Endodermal cell (in vitro differentiated cells): Measurements from ENCODE around the gene ACOT7. TPM values are rescaled to one million over a fixed set of nuclear protein-coding genes. Genes with fewer than 3 reads are reported as not detected.

Experiments
- DNase-seq: peaks from one replicate; pipeline ENCODE4 v3.0.0-alpha.2; 2017
- H3K27ac ChIP-seq: 2 replicates; pipeline ENCODE4 v1.5.1; 2013; ENCODE audit warnings: mild to moderate bottlenecking, low read depth, low read length, moderate library complexity
- H3K27me3 ChIP-seq: 2 replicates; pipeline ENCODE4 v1.6.1; 2013; ENCODE audit warnings: mild to moderate bottlenecking, low read length, moderate library complexity; ENCODE audit not compliant: insufficient read depth, control insufficient read depth, poor library complexity, severe bottlenecking
- H3K36me3 ChIP-seq: 2 replicates; pipeline ENCODE4 v1.7.0; 2013; ENCODE audit warnings: mild to moderate bottlenecking, low read length, moderate library complexity; ENCODE audit not compliant: control insufficient read depth, insufficient read depth
- H3K4me1 ChIP-seq: one replicate; pipeline ENCODE4 v1.7.0; 2013; ENCODE audit warnings: low read length; ENCODE audit not compliant: control insufficient read depth, insufficient read depth
- H3K4me3 ChIP-seq: 2 replicates; pipeline ENCODE4 v1.5.1; 2013; ENCODE audit warnings: mild to moderate bottlenecking, low read length, moderate library complexity
- H3K9ac ChIP-seq: 2 replicates; pipeline ENCODE4 v1.6.1; 2013; ENCODE audit warnings: mild to moderate bottlenecking, low read length, moderate library complexity; ENCODE audit not compliant: poor library complexity, severe bottlenecking; ENCODE audit errors: extremely low read depth
- H3K9me3 ChIP-seq: 2 replicates; pipeline ENCODE4 v1.6.1; 2013; ENCODE audit warnings: mild to moderate bottlenecking, low read length, moderate library complexity; ENCODE audit not compliant: control insufficient read depth
- H3K27ac Mint-ChIP-seq: 2 replicates; pipeline ENCODE4 v1.8.0; 2020; ENCODE audit warnings: mixed read lengths
- H3K27me3 Mint-ChIP-seq: 2 replicates; pipeline ENCODE4 v1.8.0; 2021; ENCODE audit warnings: mild to moderate bottlenecking, mixed read lengths; ENCODE audit not compliant: insufficient read depth
- H3K36me3 Mint-ChIP-seq: 2 replicates; pipeline ENCODE4 v1.8.0; 2020; ENCODE audit warnings: low read depth, mixed read lengths
- H3K4me1 Mint-ChIP-seq: 2 replicates; pipeline ENCODE4 v1.8.0; 2020; ENCODE audit warnings: mixed read lengths
- H3K4me3 Mint-ChIP-seq: 2 replicates; pipeline ENCODE4 v1.8.0; 2020; ENCODE audit warnings: mild to moderate bottlenecking, moderate library complexity, mixed read lengths
- H3K9me3 Mint-ChIP-seq: 2 replicates; pipeline ENCODE4 v1.8.0; 2020; ENCODE audit warnings: mild to moderate bottlenecking, mixed read lengths
- WGBS, 2 experiments: methylation state at CpG; one replicate each; pipeline versions ENCODE4 v1.1.5 to v1.1.7; 2013; ENCODE audit warnings: missing lambda C conversion rate in 2 of 2, mixed read lengths in 1 of 2; ENCODE audit not compliant: insufficient coverage in 1 of 2, insufficient read length in 1 of 2; 5-methylcytosine and 5-hydroxymethylcytosine counted together
- total RNA-seq, 2 donors: library from RNA; stranded (reverse); fragmentation: NEBNext Ultra II Directional in 1 of 2; extraction: Animal tissue kit (Norgen Biotek cat#: 25700) in 1 of 2; gene quantifications; 2 replicates in 1 of 2; 3 replicates in 1 of 2; pipeline ENCODE4 v1.2.1, GENCODE V29; 2021
- TF ChIP-seq, protein P1 (sequence below): fragments of 200-600 bp; sonication (generic); conservative IDR thresholded peaks from 2 replicates; pipeline ENCODE4 v1.5.0; 2021; ENCODE audit warnings: antibody characterized with exemption, mild to moderate bottlenecking

The ACOT7 gene
- total RNA-seq, 2 donors from 2014 or later, result 51.3 to 70.7 TPM

GRCh38 chr1:6354659-6355317, 38.8 kb downstream of the ACOT7 start:
- 92 to 95% methylated on average over 6 to 12 of the region's 12 CpGs for WGBS, 2 experiments
- Mint-ChIP-seq H3K27ac (no peak overlapping the region), H3K4me3 (no peak overlapping the region), H3K4me1 (peaks cover 5% of the 10 kb centered on the region), H3K36me3 (no peaks in the 10 kb centered on the region), H3K27me3 (no peaks in the 10 kb centered on the region), H3K9me3 (no peaks in the 10 kb centered on the region)
- no peaks in the 10 kb centered on the region for H3K9me3 ChIP-seq
- H3K27ac ChIP-seq, result no peak overlapping the region
- peaks cover 8% of the 10 kb centered on the region for H3K4me1 ChIP-seq
- TF ChIP-seq, protein P1, sequence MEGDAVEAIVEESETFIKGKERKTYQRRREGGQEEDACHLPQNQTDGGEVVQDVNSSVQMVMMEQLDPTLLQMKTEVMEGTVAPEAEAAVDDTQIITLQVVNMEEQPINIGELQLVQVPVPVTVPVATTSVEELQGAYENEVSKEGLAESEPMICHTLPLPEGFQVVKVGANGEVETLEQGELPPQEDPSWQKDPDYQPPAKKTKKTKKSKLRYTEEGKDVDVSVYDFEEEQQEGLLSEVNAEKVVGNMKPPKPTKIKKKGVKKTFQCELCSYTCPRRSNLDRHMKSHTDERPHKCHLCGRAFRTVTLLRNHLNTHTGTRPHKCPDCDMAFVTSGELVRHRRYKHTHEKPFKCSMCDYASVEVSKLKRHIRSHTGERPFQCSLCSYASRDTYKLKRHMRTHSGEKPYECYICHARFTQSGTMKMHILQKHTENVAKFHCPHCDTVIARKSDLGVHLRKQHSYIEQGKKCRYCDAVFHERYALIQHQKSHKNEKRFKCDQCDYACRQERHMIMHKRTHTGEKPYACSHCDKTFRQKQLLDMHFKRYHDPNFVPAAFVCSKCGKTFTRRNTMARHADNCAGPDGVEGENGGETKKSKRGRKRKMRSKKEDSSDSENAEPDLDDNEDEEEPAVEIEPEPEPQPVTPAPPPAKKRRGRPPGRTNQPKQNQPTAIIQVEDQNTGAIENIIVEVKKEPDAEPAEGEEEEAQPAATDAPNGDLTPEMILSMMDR, result no peak
- no peaks in the 10 kb centered on the region for H3K36me3 ChIP-seq
- H3K9ac ChIP-seq, result no peak overlapping the region
- no peak overlapping the region for H3K4me3 ChIP-seq
- DNase-seq, result no peak
- no peaks in the 10 kb centered on the region for H3K27me3 ChIP-seq

DNA sequence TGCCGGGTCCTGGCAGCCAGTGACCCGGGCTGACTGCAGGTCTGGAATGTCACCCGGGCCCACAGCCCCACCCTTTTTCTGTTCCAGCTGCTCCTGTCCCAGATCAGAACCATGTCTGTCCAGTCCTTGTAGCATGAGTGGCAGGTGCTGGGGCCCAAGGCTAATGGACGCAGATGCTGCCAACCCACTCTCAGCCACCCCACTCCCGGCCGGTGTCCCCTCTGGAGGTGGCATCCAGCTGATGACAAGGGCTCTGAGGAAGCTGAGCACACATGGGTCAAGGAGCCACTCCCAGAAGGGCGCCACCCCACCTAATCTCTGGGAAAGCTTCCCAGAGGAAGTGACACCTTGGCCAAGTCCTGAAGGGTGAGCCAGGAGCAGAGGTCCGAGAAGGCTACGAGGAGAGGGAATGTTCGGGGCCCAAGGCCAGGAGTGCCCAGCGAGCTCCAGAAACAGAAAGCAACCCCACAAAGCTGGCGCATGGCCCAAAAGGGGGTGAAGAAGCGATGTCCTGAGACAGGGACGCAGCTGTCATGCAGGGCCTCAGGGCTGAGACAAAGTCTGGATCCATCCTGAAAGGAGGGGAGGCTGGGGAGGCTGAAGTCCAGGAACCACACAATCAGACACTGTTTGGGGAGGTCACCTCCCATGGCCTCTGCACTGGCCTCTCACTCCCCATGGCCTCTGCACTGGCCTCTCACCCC, 39.5 kb downstream of the ACOT7 start:
- Histone ChIP-seq H3K4me1 (peaks cover 1% of the 10 kb centered on the region), H3K27ac (no peak overlapping the region), H3K4me3 (no peak overlapping the region), H3K36me3 (no peaks in the 10 kb centered on the region), H3K27me3 (no peaks in the 10 kb centered on the region), H3K9ac (no peak overlapping the region), H3K9me3 (no peaks in the 10 kb centered on the region)
- Mint-ChIP-seq H3K4me1 (no peaks in the 10 kb centered on the region), H3K27me3 (no peaks in the 10 kb centered on the region), H3K36me3 (peaks cover 2% of the 10 kb centered on the region), H3K27ac (peak overlapping the region; percentile 58), H3K4me3 (no peak overlapping the region), H3K9me3 (no peaks in the 10 kb centered on the region)
- TF ChIP-seq, protein P1, result no peak
- WGBS, 2 experiments, result 91% methylated on average over 12 to 14 of the region's 14 CpGs
- no peak for DNase-seq

GRCh38 chr1:6353619-6353954, 40.0 kb downstream of the ACOT7 start:
- H3K36me3 Mint-ChIP-seq, result peaks cover 2% of the 10 kb centered on the region
- H3K9me3 Mint-ChIP-seq, result no peaks in the 10 kb centered on the region
- no peak for DNase-seq
- TF ChIP-seq, protein P1, result no peak
- Histone ChIP-seq H3K27me3 (no peaks in the 10 kb centered on the region), H3K4me1 (no peaks in the 10 kb centered on the region), H3K9ac (no peak overlapping the region), H3K9me3 (no peaks in the 10 kb centered on the region), H3K27ac (no peak overlapping the region), H3K36me3 (no peaks in the 10 kb centered on the region), H3K4me3 (no peak overlapping the region)
- no peaks in the 10 kb centered on the region for H3K4me1 Mint-ChIP-seq
- WGBS, 2 experiments, result 54 to 87% methylated on average over 3 to 6 of the region's 6 CpGs
- no peaks in the 10 kb centered on the region for H3K27me3 Mint-ChIP-seq
- H3K27ac Mint-ChIP-seq, result peak overlapping the region; percentile 58
- H3K4me3 Mint-ChIP-seq, result no peak overlapping the region
